OCI-LY1 (cell line): ENCODE measurements around the gene FKBP9.
"Not testable (repeated sequence)": the region's sequence is repeated elsewhere in the genome, so short reads cannot be mapped to it uniquely, and the experiment has no call there.

Experiments
- H2AFZ ChIP-seq: fragments of 200-600 bp; sonication (generic), shearing (Covaris generic); 2 replicates; pipeline ENCODE4 v1.6.0; 2014; ENCODE audit warnings: antibody characterized with exemption, mild to moderate bottlenecking, low read length
- H3F3A ChIP-seq: fragments of 200-600 bp; sonication (generic), shearing (Covaris generic); 2 replicates; pipeline ENCODE4 v1.6.0; 2014; ENCODE audit warnings: mild to moderate bottlenecking, antibody characterized with exemption, low read length, moderate library complexity; ENCODE audit not compliant: insufficient read depth
- H3K27ac ChIP-seq: fragments of 200-600 bp; sonication (generic); 2 replicates; pipeline ENCODE4 v1.5.1; 2014; ENCODE audit warnings: low read length, mixed run types, mild to moderate bottlenecking, low read depth; ENCODE audit not compliant: poor library complexity, severe bottlenecking
- H3K27me3 ChIP-seq: fragments of 200-600 bp; sonication (generic); 2 replicates; pipeline ENCODE4 v1.6.0; 2014; ENCODE audit warnings: antibody characterized with exemption, mild to moderate bottlenecking, low read length, moderate library complexity; ENCODE audit not compliant: insufficient read depth
- H3K36me3 ChIP-seq: fragments of 200-600 bp; sonication (generic); 2 replicates; pipeline ENCODE4 v1.6.1; 2014; ENCODE audit warnings: mild to moderate bottlenecking, antibody characterized with exemption, low read length, moderate library complexity, mixed read lengths; ENCODE audit not compliant: insufficient read depth
- H3K4me1 ChIP-seq: fragments of 200-600 bp; sonication (generic); 2 replicates; pipeline ENCODE4 v1.5.1; 2014; ENCODE audit warnings: mild to moderate bottlenecking, low read length, moderate library complexity; ENCODE audit not compliant: insufficient read depth, severe bottlenecking
- H3K4me2 ChIP-seq: fragments of 200-600 bp; sonication (generic), shearing (Covaris generic); 2 replicates; pipeline ENCODE4 v1.6.1; 2014; ENCODE audit warnings: low read length
- H3K4me3 ChIP-seq: fragments of 200-600 bp; sonication (generic); 2 replicates; pipeline ENCODE4 v1.5.1; 2014; ENCODE audit warnings: low read length, low read depth, mild to moderate bottlenecking, mixed read lengths; ENCODE audit not compliant: poor library complexity, severe bottlenecking
- H3K79me2 ChIP-seq: fragments of 200-600 bp; shearing (Covaris generic); 2 replicates; pipeline ENCODE4 v1.6.1; 2016; ENCODE audit warnings: mixed run types, low read length, mixed read lengths; ENCODE audit not compliant: insufficient read depth
- H3K9ac ChIP-seq: fragments of 200-600 bp; sonication (generic), shearing (Covaris generic); 2 replicates; pipeline ENCODE4 v1.6.1; 2014; ENCODE audit warnings: mild to moderate bottlenecking, low read length, mixed read lengths
- H3K9me2 ChIP-seq: fragments of 200-600 bp; sonication (generic), shearing (Covaris generic); 2 replicates; pipeline ENCODE4 v1.6.1; 2014; ENCODE audit warnings: low read depth, mild to moderate bottlenecking, low read length, mixed read lengths
- H3K9me3 ChIP-seq: fragments of 200-600 bp; shearing (Covaris generic); 2 replicates; pipeline ENCODE4 v1.6.1; 2014; ENCODE audit warnings: low read length, mixed read lengths
- H4K20me1 ChIP-seq: fragments of 200-600 bp; sonication (generic), shearing (Covaris generic); 2 replicates; pipeline ENCODE4 v1.6.0; 2016; ENCODE audit warnings: mild to moderate bottlenecking, low read length; ENCODE audit not compliant: insufficient read depth
- EZH2 ChIP-seq: fragments of 200-600 bp; sonication (generic), shearing (Covaris generic); IDR thresholded peaks from 2 replicates; pipeline ENCODE4 v1.8.0; 2017; ENCODE audit warnings: borderline replicate concordance, mixed run types, mild to moderate bottlenecking, antibody characterized with exemption, low read length, moderate library complexity, mixed read lengths
- TF ChIP-seq, protein P1 (sequence below): fragments of 200-600 bp; sonication (generic), shearing (Covaris generic); IDR thresholded peaks from 2 replicates; pipeline ENCODE4 v1.5.1; 2017; ENCODE audit warnings: mild to moderate bottlenecking, antibody characterized with exemption, low read length, moderate library complexity, mixed read lengths

Gene FKBP9

DNA sequence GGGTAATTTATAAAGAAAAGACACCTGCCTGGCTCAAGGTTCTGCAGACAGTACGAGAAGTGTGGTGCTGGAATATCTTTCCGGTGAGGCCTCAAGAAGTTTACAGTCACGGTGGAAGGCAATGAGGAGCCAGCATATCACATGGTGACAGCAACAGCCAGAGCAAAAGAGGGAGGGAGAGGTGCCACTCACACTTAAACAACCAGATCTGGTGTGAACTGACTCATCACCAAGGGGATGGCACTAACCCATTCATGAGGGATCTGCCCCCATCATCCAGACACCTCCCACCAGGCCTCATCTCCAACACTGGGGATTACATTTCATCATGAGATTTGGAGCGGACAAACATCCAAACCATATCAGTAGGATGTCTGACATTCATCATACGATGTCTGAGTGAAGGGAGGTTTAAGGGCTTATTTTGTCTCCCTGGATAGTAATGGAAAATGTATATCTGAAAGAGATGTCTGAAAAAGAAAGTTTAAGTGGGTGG is 42.2 kb upstream of the FKBP9 start:
- H3K79me2 ChIP-seq, result no peaks in the 10 kb centered on the region
- H3K4me3 ChIP-seq, result no peak overlapping the region
- H3K27me3 ChIP-seq, result 0 out of 2 replicates have a peak, but pooled peaks cover 2% of the 10 kb centered on the region
- no peaks in the 10 kb centered on the region for H3K9me2 ChIP-seq
- H3K27ac ChIP-seq, result no peak overlapping the region
- no peaks in the 10 kb centered on the region for H3K9me3 ChIP-seq
- TF ChIP-seq, protein P1, sequence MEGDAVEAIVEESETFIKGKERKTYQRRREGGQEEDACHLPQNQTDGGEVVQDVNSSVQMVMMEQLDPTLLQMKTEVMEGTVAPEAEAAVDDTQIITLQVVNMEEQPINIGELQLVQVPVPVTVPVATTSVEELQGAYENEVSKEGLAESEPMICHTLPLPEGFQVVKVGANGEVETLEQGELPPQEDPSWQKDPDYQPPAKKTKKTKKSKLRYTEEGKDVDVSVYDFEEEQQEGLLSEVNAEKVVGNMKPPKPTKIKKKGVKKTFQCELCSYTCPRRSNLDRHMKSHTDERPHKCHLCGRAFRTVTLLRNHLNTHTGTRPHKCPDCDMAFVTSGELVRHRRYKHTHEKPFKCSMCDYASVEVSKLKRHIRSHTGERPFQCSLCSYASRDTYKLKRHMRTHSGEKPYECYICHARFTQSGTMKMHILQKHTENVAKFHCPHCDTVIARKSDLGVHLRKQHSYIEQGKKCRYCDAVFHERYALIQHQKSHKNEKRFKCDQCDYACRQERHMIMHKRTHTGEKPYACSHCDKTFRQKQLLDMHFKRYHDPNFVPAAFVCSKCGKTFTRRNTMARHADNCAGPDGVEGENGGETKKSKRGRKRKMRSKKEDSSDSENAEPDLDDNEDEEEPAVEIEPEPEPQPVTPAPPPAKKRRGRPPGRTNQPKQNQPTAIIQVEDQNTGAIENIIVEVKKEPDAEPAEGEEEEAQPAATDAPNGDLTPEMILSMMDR, result no peak
- TF ChIP-seq EZH2, result no peak
- H3K4me2 ChIP-seq, result no peak overlapping the region
- no peaks in the 10 kb centered on the region for H3K36me3 ChIP-seq
- no peak overlapping the region for H3K9ac ChIP-seq
- H4K20me1 ChIP-seq, result no peaks in the 10 kb centered on the region
- H3F3A ChIP-seq, result no peaks in the 10 kb centered on the region
- no peak overlapping the region for H2AFZ ChIP-seq
- no peaks in the 10 kb centered on the region for H3K4me1 ChIP-seq

DNA sequence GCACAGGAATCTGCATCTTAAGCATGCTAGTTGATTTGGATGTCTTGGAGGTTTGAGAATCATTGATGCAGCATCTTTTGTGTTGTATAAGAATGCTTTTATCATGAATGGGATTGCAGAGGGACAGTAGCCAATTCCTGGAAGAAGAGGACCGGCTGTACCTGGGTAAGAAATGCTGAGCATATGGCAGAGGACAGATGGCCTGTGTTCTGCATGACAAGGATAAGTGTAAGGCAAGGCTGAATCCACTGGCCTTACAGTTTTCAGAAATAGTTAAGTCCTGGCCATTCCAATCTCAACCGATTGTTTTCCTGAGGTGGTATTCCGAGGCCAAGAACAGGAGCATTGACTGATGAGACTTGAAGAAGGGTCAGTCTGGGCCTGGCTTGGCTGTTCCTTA is 41.2 kb upstream of the FKBP9 start:
- H3K27ac ChIP-seq, result no peak overlapping the region
- H3K9me3 ChIP-seq, result no peaks in the 10 kb centered on the region
- no peaks in the 10 kb centered on the region for H3K27me3 ChIP-seq
- no peaks in the 10 kb centered on the region for H3K79me2 ChIP-seq
- H3K9ac ChIP-seq, result no peak overlapping the region
- H3K4me1 ChIP-seq, result no peaks in the 10 kb centered on the region
- no peak overlapping the region for H3K4me2 ChIP-seq
- no peaks in the 10 kb centered on the region for H3K36me3 ChIP-seq
- no peak overlapping the region for H3K4me3 ChIP-seq
- no peaks in the 10 kb centered on the region for H3K9me2 ChIP-seq
- H2AFZ ChIP-seq, result no peak overlapping the region
- no peaks in the 10 kb centered on the region for H3F3A ChIP-seq
- TF ChIP-seq, protein P1, result no peak
- TF ChIP-seq EZH2, result no peak
- no peaks in the 10 kb centered on the region for H4K20me1 ChIP-seq

DNA sequence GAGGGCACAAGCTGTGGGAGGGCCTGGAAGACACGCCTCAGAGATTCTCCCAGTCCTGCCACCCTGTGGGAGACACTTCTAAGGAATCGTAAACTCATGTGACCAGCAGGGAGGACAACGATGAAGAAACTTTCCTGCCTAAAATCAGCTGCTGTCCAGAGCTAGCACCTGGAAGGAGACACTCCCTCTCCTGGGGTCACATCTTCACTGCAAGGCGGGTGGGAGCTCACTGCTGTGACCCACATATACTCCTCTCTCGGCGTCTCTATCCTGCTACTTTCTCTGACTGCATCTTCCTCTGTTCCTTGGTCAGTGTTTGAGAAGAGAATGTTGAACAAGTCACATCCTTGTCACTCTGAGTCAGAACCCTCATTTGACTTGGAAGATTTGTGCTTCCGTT is 40.2 kb upstream of the FKBP9 start:
- not testable (repeated sequence) for H3K9me3 ChIP-seq, H3K4me3 ChIP-seq, H3K9me2 ChIP-seq, H3K27me3 ChIP-seq, H3F3A ChIP-seq, H3K9ac ChIP-seq, H2AFZ ChIP-seq, H3K36me3 ChIP-seq, H3K79me2 ChIP-seq, H4K20me1 ChIP-seq, H3K4me2 ChIP-seq, H3K4me1 ChIP-seq, H3K27ac ChIP-seq

DNA sequence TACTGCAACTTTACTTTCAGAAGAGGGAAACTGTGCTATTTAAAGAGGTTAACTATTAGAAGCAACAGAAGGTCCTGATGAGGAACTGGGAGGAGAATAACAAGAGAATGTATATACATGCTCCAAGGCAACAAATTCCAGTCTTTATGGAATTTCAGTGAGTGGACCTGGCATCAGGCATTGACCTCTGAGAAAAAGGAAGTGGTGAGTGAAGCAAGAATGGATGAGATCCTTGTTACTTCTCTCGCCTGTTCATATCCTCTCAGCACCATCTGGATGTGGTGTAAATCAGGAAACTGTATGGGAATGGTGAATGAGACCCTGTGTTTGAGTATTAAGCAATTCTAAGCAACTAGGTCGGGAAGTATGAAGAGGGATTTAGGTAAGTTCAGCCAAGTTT is 35.3 kb upstream of the FKBP9 start:
- Histone ChIP-seq H3K9ac (no peak overlapping the region), H3K4me1 (no peaks in the 10 kb centered on the region), H3K79me2 (no peaks in the 10 kb centered on the region), H3K9me2 (no peaks in the 10 kb centered on the region), H3K4me3 (no peak overlapping the region), H3K27me3 (no peaks in the 10 kb centered on the region), H3K4me2 (no peak overlapping the region), H4K20me1 (no peaks in the 10 kb centered on the region), H3F3A (no peaks in the 10 kb centered on the region), H3K36me3 (no peaks in the 10 kb centered on the region), H3K27ac (no peak overlapping the region), H3K9me3 (no peaks in the 10 kb centered on the region), H2AFZ (no peak overlapping the region)
- no peak for TF ChIP-seq EZH2
